GM21619 (cell line): ENCODE data around the gene CLTB.
"Not testable (repeated sequence)": the region's sequence is repeated elsewhere in the genome, so short reads cannot be mapped to it uniquely, and the experiment has no call there.

ENCODE experiments used
- ATAC-seq: cut with Tn5 transposase; IDR thresholded peaks from one replicate; pipeline ENCODE4 v1.9.1; 2021; ENCODE audit not compliant: unreplicated experiment

CLTB gene

DNA sequence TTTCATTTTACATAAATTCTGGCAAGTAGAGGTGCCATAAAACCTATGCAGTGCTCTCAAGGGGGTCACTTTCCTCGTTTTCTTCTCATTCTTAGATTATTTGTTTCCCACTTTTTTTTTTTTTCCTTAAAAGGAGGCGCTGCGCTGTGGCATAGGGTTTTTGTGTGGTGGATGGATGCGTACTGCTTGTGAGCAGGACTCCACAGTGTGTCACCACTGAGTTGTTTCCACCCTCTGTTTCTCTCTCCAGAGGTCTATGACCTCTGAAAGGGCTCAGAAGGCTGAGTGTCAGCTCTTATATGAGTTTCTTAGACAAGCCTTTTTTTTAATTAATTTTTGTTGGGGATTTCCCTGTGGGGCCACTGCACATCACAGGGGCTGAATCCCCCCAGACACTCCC lies 13.6 kb upstream of the CLTB start:
- ATAC-seq: no peak

DNA sequence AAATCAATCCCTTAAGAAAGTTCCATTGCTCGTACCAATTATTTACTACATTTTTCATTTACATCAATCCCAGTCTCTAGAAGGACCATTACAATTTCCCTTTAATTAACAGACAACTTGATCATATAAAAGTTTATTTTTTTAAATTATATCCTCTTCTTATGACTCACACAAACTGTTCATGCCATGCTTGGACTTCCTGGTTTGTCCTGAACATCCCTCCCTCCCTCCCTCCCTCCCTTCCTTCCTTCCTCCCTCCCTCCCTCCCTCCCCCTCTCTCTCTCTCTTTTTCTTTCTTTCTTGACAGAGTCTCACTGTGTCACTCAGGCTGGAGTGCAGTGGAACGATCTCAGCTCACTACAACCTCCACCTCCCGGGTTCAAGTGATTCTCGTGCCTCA lies 11.6 kb upstream of the CLTB start:
- ATAC-seq: no peak

DNA sequence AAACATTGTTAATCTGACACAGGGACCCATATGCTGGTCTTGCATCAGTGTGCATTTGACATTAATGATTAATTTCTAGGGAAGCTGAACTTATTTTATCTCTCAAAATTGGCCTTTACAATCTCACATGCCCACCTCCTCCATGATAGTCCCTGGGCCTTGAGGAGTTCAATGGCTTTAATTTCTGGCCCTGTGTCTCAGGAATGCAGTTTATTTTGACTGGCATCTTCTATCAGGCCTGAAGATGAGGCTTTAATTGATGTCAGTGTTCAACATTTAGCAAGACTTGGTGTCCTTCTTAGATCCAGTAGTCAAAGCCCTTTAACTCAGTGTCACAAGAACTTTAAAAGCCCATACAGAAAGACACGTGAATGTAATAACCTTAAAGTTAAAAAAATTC lies 10.5 kb upstream of the CLTB start:
- ATAC-seq: no peak

DNA sequence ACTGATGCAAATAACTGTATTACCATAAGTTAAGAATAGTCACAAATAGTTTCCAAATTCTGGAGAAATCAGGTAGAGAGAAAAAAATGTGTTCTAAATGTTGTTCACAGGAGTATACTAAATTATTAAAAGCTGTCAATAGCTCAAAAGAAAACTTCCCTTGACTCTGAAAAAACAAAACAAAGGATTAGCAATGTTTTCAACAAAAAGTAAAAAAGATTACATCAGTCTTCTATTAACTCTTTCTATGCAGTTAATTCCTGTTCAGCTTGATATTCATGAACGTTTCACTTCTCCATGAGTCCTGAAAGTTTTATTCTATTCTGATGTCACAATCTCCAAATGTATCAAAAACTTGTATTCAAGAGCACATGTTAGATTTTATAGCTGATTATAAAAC lies 9.5 kb upstream of the CLTB start:
- ATAC-seq: no peak

DNA sequence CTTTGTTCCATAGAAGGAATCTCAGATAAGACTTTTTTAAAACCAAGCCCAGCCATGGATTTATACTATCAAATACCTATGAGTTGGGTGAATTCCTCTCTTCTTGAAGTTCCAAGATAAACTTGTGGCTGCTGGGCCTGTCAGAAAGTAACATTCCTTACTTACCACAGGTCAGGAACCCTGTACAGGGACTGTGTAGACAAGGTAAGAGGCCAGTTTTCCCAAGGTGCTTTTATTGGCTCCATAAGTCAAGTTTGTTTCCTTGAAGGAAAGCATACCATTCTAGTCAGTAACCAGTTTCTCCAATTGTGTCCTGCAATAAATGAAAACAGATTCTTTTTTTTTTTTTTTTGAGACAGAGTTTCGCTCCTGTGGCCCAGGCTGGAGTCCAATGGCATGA lies 8.8 kb upstream of the CLTB start:
- no peak for ATAC-seq

DNA sequence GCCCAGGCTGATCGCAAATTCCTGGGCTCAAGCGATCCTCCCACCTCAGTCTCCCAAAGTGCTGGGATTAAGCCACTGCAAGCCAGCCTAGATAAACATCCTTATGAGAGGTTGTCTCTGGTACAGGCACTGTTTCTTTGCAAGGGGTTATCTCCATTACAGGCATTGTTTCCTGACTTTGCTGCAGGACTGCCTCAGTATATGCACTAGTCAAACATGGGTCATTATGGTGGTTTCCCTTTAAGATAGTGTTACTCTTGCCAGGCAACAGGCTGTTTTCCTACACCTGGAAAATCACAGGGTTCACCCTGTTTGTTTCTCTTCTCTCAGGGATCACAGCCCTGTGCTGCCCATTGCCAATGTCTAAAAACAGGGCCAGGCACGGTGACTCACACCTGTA lies 7.8 kb upstream of the CLTB start:
- ATAC-seq: no peak

DNA sequence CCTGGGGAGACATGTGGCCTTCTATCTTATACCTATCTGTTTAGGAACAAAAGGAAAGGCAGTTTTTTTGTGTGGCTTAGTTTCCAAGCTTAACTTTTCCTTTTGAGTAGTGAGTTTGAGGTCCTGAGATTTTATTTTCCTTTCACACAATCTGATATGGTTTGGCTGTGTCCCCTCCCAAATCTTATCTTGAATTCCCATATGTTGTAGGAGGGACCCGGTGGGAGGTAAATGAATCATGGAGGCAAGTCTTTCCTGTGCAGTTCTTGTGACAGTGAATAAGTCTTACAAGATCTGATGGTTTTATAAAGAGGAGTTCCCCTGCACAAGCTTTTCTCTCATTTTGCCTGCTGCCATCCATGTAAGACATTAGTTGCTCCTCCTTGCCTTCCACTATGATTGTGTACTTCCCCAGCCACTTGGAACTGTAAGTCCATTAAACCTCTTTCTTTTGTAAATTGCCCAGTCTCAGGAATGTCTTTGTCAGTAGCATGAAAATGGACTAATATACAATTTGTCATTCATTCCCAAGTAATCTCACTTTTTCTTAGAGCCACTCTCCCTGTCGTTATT lies 4.7 kb upstream of the CLTB start:
- no peak for ATAC-seq

DNA sequence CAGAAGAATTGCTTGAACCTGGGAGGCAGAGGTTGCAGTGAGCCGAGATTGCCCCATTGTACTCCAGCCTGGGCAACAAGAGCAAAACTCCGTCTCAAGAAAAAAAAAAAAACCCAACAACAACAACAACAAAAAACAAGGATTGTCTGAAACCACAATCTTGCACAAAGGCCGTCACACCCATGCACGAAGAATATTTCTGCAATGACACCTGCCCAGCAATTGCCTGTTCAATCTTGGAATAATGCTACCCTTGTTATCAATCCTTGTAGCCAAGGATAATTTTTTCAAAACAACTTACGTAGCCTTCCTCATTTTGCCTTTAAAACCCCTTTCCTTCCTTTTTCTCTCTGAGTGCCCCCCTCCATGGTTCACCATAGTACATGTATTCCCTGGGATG lies 3.7 kb upstream of the CLTB start:
- ATAC-seq: no peak

DNA sequence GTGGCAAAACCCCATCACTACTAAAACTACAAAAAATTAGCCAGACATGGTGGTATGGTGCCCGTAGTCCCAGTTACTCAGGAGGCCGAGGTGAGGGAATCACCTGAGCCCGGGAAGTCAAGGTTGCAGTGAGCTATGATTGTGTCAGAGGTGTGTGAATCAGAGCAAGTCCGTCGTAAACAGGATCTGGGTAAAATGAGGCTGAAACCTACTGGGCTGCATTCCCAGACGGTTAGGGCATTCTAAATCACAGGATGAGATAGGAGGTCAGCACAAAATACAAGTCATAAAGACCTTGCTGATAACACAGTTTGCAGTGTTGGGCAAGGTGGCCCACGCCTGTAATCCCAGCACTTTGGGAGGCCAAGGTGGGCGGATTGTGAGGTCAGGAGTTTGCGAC lies 1.9 kb upstream of the CLTB start:
- ATAC-seq: no peak

DNA sequence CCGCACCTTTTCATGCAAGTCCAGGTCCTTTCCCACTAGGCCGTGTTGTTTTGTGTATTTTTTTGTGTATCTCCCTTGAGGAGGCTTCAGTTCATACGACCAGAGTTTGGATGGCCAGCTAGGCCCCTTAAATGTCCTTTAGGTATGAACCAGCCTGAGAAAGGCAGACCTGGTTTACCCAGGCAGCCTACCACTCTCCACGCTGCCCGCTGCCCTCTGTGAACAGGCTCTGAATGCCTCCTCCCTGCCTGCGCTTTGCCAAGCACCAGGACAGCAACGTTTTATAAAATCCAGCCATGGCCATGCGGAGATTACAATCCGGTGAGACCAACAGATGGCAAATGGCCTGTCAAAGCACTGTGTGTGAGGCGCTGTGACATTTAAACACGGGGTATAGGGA lies 626 bp upstream of the CLTB start:
- ATAC-seq: no peak

DNA sequence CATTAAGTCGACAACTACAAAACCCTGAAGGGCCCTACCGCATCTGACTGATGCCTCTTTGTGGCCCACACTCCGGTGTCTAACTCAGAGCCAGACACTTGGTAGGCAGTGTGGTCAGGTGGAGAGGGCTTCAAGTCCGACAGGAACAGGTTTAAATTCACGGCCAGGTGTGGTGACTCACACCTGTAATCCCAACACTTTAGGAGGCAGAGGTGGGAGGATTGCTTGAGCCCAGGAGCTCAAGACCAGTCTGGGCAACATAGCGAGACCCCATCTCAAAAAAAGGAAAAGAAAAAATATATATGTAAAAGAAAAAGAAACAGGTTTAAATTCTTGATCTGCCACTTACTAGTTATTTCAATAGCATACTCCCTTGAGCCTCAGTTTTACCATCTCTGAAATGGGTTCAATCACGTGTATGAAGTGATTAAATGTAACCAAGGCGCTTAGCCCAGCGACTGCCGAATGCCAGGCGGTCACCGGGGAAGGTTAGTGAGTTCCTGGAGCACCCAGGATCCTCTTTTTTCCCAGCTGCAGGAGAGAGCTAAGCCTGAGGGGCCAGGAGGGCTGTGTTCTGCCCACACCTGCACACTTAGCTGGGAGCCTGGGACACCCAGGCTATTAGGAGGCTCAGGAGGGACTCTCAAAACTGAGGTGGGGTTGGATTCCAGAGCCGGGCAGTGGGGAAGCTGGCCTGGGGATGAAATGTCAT lies 943 bp downstream of the CLTB start:
- ATAC-seq: no peak

DNA sequence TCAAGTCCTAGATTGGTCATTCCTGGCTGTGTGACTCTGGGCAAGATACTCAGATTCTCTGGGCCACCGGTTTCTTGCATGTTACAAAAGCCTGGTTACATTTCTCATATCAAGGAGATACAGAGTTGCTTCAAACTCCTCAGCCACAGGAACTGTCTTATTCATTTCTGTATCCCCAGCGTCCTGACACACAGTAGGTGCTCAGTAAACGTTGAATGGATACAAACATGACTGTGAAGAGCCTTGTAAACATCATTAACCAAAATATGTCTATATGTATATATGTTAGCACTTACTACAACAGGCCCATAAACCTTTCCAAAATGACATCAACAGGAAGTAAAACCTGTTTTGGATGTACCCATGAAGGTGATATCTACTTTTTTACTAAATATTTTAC lies 1.6 kb downstream of the CLTB start:
- no peak for ATAC-seq

DNA sequence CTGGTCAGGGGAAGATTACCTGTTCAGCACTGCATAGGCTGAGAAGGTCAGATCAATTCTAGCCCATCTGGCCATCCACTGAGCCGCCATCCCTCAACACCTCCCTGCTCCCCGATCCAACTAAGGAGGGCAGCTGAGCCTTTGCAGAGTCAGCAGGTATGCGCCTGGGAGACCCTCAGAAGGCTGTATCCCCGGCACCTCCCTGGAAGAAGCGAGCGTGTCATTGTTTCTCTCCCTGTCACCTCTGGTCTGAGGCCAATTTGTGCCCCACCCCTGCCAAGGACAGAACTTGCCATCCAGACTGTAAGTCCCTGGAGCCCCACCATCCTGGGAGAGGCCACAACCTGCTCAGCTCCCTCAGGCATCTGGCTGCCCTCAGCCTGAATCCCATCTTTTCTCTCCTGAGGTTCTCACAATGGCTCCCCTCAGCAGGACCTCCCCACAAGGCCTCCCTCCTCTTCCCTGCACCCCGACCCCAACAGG lies 2.6 kb downstream of the CLTB start:
- ATAC-seq: no peak

DNA sequence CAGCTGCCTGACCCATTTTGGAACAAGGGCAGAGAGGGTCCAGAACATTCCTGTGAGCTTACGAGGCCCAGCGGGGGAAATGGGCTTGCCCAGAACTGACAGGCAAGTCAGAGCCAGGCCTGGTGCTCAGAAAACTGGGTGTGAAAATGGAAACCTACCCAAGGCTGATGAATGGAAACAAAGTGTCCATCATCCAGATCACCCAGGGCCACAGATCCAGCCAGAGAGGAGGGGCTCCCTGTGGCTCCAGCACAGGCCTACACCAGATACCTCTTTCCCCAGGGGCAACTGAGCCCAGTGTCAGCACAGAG lies 3.1 kb downstream of the CLTB start:
- no peak for ATAC-seq

DNA sequence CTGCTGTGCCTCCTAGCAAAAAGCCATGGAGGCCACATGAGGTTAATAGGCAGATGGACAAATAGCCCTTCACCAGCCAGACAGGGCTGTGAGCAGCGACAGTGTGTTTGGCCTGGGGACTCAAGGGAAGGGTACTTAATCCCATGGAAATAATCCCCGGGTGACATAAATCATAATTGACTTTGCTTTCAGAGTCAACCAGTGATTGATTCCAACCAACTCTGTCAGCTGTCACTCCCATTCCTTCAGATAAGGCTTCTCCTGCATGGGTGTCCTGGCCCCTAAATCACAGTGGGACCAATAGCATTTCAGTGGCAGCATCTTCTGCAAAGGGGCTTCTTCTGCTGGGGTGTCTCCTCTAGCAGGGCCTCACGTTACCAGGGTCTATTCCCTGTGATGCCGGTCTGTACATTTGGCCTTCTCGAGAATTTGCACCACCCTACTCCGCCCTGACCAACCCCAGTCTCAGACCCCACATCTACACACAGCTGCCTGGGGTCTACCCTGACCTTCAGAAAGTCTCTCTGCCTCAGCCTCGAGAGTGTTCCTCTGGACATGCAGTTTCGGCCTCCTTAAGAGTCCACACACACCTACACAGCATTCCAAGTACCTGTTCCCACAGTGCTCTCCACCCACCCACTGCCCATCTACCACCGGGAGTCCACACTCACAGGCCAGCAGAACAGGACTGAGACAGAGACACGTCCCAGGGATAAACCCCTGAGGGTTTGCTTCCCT lies 3.7 kb downstream of the CLTB start:
- ATAC-seq: no peak

DNA sequence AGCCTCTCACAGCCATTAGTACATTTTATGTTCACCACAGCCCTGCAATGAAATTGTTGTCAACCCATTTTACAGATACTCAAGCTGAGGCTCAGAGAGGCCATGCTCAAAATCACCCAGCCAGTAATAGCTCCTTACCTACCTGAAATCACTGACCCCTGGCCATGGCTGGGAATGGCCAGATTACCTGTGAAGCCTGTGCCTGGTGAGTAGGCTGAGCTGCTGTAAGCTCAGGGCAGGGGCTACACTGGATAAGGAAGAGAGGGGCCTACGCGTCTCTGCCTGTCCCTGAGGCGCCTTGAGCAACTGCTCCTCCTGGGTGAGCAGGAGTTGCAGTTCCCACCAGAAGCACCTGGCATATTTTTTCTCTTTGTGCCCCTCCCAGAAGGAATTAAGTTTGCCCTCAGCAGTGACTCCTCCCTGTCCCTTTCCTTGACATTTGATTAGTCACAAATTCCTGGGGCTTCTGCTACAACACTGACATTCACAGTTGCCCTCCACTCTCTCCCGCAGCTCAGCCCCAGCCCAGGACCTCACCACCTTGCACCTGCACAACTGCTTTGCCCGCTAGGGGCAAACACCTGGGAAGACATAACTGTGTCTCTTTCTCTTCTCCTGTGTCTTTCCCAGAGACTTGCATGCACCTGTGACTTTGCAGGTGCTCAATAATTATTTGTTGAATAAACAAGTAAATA lies 5.7 kb downstream of the CLTB start:
- ATAC-seq: no peak

DNA sequence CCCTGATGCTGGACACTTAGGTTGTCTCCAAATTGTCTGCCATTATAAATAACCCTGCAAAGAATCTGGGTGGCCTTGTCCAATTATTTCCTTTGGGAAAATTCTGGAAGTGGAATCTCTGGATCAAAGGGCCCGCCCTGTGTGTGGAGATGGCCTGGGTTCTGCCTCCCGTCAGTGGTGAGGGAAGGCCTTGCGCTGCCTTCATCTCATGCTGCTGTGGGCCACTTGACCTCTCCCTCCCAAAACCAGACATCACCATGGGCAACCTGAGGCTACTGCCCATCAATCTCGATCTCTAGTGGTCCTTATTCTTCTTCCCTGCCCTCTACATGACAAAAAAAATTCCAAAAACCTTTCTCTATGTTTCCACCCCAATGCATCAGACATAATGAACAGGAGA lies 6.6 kb downstream of the CLTB start:
- ATAC-seq: no peak

DNA sequence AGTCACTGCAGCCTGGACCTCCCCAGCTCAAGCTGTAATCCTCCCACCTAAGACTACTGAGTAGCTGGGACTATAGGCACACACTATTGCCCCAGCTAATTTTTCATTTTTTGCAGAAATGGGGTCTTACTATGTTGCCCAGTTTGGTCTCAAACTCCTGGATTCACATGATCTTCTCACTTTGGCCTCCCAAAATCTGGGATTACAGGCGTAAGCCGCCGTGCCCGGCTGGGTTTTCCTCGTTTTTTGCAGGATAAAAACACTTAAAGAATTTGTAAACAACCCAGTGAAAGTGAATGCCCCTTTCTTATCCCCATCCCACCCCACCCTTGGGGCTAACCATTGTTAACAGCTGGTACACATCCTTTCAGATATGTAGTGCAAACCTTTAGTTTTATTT lies 7.7 kb downstream of the CLTB start:
- ATAC-seq: no peak

DNA sequence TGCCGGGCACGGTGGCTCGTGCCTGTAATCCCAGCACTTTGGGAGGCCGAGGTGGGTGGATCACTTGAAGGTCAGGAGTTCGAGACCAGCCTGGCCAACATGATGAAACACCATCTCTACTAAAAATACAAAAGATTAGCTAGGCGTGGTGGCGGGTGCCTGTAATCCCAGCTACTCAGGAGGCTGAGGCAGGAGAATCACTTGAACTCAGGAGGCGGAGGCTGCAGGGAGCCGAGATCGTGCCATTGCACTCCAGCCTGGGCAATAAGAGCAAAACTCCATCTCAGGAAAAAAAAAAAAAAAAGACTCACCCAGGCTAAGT lies 8.1 kb downstream of the CLTB start:
- not testable (repeated sequence) for ATAC-seq

DNA sequence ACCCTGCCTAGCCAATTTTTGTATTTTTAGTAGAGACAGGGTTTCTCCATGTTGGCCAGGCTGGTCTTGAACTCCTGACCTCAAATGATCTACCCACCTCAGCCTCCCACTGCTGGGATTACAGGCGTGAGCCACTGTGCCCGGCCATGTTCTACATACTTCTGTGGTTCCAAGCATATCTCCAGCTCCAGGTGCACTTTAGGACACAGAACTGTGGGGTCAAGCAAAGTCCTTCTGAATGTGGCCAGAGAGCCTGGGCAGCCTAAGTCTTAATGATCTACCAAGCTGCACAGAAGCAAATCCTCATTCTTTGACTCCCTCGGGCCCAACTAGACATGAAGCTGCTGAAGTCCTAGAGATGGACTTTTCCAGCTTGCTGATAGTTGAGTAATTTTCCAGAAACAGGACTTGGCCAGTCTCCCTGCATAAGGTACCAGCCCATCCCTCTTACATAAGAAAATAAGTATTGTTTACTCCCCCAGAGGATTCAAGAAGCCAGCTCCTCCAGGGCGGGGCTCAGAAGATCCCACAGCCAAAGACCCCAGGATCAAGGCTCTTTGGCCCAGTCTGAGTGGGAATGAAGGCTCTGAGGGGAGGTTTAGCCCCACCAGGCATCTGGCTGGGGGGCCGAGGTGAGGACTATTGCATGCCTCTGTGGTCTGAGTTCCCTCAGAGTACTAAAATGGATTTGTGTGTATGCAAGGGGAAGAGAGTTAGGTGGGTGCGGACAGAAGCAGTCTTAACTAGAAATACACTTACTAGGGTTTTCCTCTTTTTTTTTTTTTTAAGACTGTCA lies 8.7 kb downstream of the CLTB start:
- no peak for ATAC-seq

DNA sequence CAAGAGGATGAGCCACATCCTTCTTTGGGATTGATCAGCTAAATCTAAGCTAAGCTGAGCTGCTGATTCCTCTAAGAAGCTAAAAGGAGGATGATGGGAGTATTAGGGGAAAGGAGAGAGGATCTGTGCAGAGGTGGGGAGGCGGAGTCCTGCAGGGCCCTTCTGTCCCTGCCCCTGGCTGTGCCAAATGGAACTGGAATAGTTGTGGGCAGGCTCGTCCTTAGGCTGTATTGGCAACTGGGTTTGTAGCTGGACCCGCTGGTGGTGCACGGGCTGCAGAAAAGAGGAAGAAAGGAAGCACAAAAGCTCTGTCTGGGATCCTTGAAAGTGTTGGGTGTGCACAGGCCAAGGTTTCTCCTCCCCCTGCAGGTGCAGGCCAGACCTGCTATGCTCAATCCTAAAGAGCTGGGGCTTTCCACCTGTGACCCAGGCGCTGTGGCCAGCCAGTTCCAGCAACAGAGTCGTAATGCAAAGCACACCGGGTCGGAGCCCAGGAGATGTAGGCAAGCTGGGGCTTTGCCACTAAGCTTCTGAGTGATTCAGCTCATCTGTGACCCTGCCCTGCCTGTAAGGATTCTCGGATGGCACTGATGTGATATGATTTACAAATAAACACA lies 9.8 kb downstream of the CLTB start:
- no peak for ATAC-seq
